Measurements from ENCODE around the gene RNASE7. TPM values are rescaled to one million over a fixed set of nuclear protein-coding genes. Genes with fewer than 3 reads are reported as not detected.

RNASE7 gene
- total and polyA plus RNA-seq, 3 experiments from 2014 or later = not detected

- peak overlapping the region in 7 of 8 donors; percentile 52 to 94 (median 86) for H3K27ac Mint-ChIP-seq
- POLR2A ChIA-PET = interaction anchor here (1.1 to 2.3 kb wide), 4 partner anchors 12 to 78 kb away, joined by 3 to 11 read pairs (median 4); partner anchors contain the start of gene ARHGEF40
Measured at GRCh38 chr14:21092273-21093011, 50.3 kb downstream of the RNASE7 start.

DNA sequence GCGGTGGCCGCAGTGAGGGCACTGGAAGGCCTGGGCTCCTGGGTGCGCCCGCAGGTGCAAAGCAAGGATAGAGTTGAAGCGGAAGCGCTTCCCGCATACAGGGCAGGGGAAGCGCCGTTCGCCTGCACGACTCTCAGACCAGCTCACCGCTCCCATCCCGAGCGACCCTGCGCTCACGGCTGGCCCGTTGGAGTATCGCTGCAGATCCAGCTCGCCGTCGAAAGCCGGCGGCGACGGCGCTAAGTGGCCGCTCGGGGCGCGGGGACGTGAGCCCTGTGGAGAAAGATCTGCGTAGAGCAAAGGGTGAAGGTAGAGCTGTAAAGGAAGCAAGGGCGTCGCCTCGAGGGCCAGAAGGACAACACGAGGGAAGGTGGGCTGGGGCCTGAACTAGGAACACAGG, 50.9 kb downstream of the RNASE7 start:
- no peaks in the 10 kb centered on the region for H3K9me3 ChIP-seq (ENCODE audit: low read length)
- Mint-ChIP-seq H3K4me3 (peak overlapping the region in 1 of 7 donors; percentile 81), H3K9me3 (no peaks in the 10 kb centered on the region), H3K27ac (no peak overlapping the region), H3K4me1 (peaks cover 14 to 29% (median 17%) of the 10 kb centered on the region in 3 donors), H3K36me3 (peaks cover 0 to 1% (median 0%) of the 10 kb centered on the region in 3 donors), H3K27me3 (no peaks in the 10 kb centered on the region)
- H3K4me3 ChIP-seq (ENCODE audit: low read length) = no peak overlapping the region
- no peak for DNase-seq
- no peak overlapping the region for H3K27ac ChIP-seq (ENCODE audit: low read depth, low read length)
- no peaks in the 10 kb centered on the region for H3K36me3 ChIP-seq (ENCODE audit: insufficient read depth, low read length)
- CTCF ChIA-PET = interaction anchor here (0.9 to 7.8 kb wide), 26 partner anchors 9 to 120 kb away, joined by 3 to 195 read pairs (median 6); partner anchors contain the start of genes ARHGEF40, RNASE13 and TMEM253
- POLR2A ChIA-PET = interaction anchor here (1.1 to 2.3 kb wide), 4 partner anchors 11 to 78 kb away, joined by 3 to 11 read pairs (median 4); partner anchors contain the start of gene ARHGEF40
- peaks cover 4% of the 10 kb centered on the region for H3K4me1 ChIP-seq (ENCODE audit: insufficient read depth, low read length)
- no peaks in the 10 kb centered on the region for H3K27me3 ChIP-seq (ENCODE audit: insufficient read depth, low read length, poor library complexity, severe bottlenecking)

More at GRCh38 chr14:21092273-21093011, 50.3 kb downstream of the RNASE7 start:
- peak; percentile 86 to 93 (median 88) for DNase-seq
- CTCF ChIA-PET = interaction anchor here (0.8 to 7.8 kb wide), 29 partner anchors 8 to 120 kb away, joined by 3 to 195 read pairs (median 5); partner anchors contain the start of genes ARHGEF40, RNASE13 and TMEM253
- H3K4me1 ChIP-seq (ENCODE audit: insufficient read depth, low read length) = peaks cover 9% of the 10 kb centered on the region
- Mint-ChIP-seq H3K27me3 (no peaks in the 10 kb centered on the region), H3K4me1 (peaks cover 19 to 34% (median 23%) of the 10 kb centered on the region in 3 donors), H3K4me3 (no peak overlapping the region), H3K36me3 (peaks cover 0 to 1% (median 0%) of the 10 kb centered on the region in 3 donors), H3K9me3 (no peaks in the 10 kb centered on the region)
- H3K27ac ChIP-seq (ENCODE audit: low read depth, low read length) = no peak overlapping the region
- H3K36me3 ChIP-seq (ENCODE audit: insufficient read depth, low read length) = no peaks in the 10 kb centered on the region
- no peaks in the 10 kb centered on the region for H3K9me3 ChIP-seq (ENCODE audit: low read length)
- no peak overlapping the region for H3K4me3 ChIP-seq (ENCODE audit: low read length)
- H3K27me3 ChIP-seq (ENCODE audit: insufficient read depth, low read length, poor library complexity, severe bottlenecking) = no peaks in the 10 kb centered on the region

Other genes with a start within 250 kb of the RNASE7 start
- gene RNASE1, start 239.5 kb upstream of the RNASE7 start, total RNA-seq = 1 to 10 TPM; 3.5 to 4.3 TPM
- gene RNASE1, start 239.5 kb upstream of the RNASE7 start, polyA plus RNA-seq = not detected
- not detected for gene RNASE3, start 151.0 kb upstream of the RNASE7 start, total RNA-seq
- gene RNASE3, start 151.0 kb upstream of the RNASE7 start, polyA plus RNA-seq = not detected
- gene RNASE2, start 86.9 kb upstream of the RNASE7 start, total RNA-seq = not detected
- not detected for gene RNASE2, start 86.9 kb upstream of the RNASE7 start, polyA plus RNA-seq
- 100 to 1,000 TPM; 102 to 107 TPM for gene METTL17, start 52.4 kb upstream of the RNASE7 start, total RNA-seq
- 43.9 TPM for gene METTL17, start 52.4 kb upstream of the RNASE7 start, polyA plus RNA-seq
- gene SLC39A2, start 43.1 kb upstream of the RNASE7 start, total RNA-seq = under 1 TPM in 1 of 2 experiments, not detected in 1; 0.16 TPM
- gene SLC39A2, start 43.1 kb upstream of the RNASE7 start, polyA plus RNA-seq = not detected
- 1 to 10 TPM; 4.8 to 5.0 TPM for gene NDRG2, start 17.3 kb upstream of the RNASE7 start, total RNA-seq
- gene NDRG2, start 17.3 kb upstream of the RNASE7 start, polyA plus RNA-seq = 19.9 TPM
- gene TPPP2, start 12.1 kb upstream of the RNASE7 start, total RNA-seq = not detected
- gene TPPP2, start 12.1 kb upstream of the RNASE7 start, polyA plus RNA-seq = not detected
- gene RNASE13, start 7.6 kb upstream of the RNASE7 start, total RNA-seq = not detected
- gene RNASE13, start 7.6 kb upstream of the RNASE7 start, polyA plus RNA-seq = not detected
- gene RNASE8, start 15.5 kb downstream of the RNASE7 start, total RNA-seq = not detected
- gene RNASE8, start 15.5 kb downstream of the RNASE7 start, polyA plus RNA-seq = not detected
- under 1 TPM; 0.16 to 0.39 TPM for gene ARHGEF40, start 27.9 kb downstream of the RNASE7 start, total RNA-seq
- gene ARHGEF40, start 27.9 kb downstream of the RNASE7 start, polyA plus RNA-seq = 0.40 TPM
- gene ZNF219, start 56.3 kb downstream of the RNASE7 start, total RNA-seq = 1 to 10 TPM; 7.0 to 8.2 TPM
- 1.3 TPM for gene ZNF219, start 56.3 kb downstream of the RNASE7 start, polyA plus RNA-seq
- gene TMEM253, start 58.7 kb downstream of the RNASE7 start, total RNA-seq = not detected
- gene TMEM253, start 58.7 kb downstream of the RNASE7 start, polyA plus RNA-seq = not detected
- not detected for gene OR5AU1, start 113.7 kb downstream of the RNASE7 start, total RNA-seq
- gene OR5AU1, start 113.7 kb downstream of the RNASE7 start, polyA plus RNA-seq = not detected
- gene HNRNPC, start 227.1 kb downstream of the RNASE7 start, total RNA-seq = 1,000 to 10,000 TPM; 1,158 to 1,180 TPM
- 700 TPM for gene HNRNPC, start 227.1 kb downstream of the RNASE7 start, polyA plus RNA-seq
- not detected for gene RPGRIP1, start 237.7 kb downstream of the RNASE7 start, total RNA-seq
- gene RPGRIP1, start 237.7 kb downstream of the RNASE7 start, polyA plus RNA-seq = not detected